ENCODE data around the gene PSEN1. TPM values are rescaled to one million over a fixed set of nuclear protein-coding genes. Genes with fewer than 3 reads are reported as not detected.

Gene PSEN1
- total and polyA plus RNA-seq, 2 of the 8 experiments (the other 6 are each of a cell fraction or from before 2014, with no cell fraction given): 10.1 to 38.7 TPM

DNA sequence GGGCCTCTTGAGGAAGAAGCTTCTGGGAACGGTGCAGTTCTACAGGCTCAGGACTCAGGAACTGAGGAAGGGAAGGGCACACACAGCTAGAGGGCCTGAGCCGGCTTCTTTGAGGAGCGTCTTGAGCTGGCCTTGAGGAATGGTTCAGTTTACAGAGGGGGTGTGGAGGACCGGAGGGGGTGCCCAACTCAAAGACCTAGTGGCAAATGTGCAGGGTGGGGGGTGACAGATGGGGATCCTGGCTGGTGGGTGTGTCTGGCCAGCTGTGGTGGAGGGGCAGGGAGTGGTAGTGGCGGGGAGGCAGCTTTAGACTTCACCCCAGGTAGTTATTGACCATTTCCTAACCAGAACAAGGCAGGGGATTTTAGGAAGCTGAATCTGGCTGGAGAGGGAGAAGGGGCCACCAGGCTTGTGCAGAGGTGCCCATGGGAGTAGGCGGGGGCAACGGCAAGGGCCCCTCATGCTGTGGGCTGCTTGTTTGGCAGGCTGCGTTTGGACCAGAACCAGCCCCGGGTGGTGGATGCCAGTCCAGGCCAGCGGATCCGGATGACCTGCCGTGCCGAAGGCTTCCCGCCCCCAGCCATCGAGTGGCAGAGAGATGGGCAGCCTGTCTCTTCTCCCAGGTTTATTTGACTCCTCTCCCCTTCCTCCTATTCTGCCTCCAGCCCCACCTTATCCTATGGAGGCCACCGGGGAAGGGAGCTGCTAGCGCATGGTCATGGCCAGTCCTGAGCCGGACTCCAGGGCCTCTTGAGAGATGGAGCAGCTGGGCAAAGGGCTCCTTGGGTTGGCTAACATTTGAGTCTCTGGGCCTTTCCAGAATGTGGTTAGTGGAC, 128.8 kb downstream of the PSEN1 start (continued):
- TF ChIP-seq E2F6 (IDR thresholded peaks at IDR 0.05): no peak
- no peak for TF ChIP-seq SIN3A (conservative IDR thresholded peaks at IDR 0.05 in 1 of 2, IDR thresholded peaks at IDR 0.05 in 1 of 2; ENCODE audit: low read depth in 1 of 2, low read length in 2 of 2)
- TF ChIP-seq POU5F1 (IDR thresholded peaks at IDR 0.05; ENCODE audit: low read depth, low read length): no peak

All from H1 (cell line).